GM18508 (cell line): ENCODE measurements around the gene MT1E.
"Not testable (repeated sequence)": the region's sequence is repeated elsewhere in the genome, so short reads cannot be mapped to it uniquely, and the experiment has no call there.

ENCODE experiments used
- ATAC-seq: cut with Tn5 transposase; IDR thresholded peaks from one replicate; pipeline ENCODE4 v1.9.1; 2021; ENCODE audit warnings: moderate number of reproducible peaks; ENCODE audit not compliant: insufficient read depth, unreplicated experiment

The MT1E gene

DNA sequence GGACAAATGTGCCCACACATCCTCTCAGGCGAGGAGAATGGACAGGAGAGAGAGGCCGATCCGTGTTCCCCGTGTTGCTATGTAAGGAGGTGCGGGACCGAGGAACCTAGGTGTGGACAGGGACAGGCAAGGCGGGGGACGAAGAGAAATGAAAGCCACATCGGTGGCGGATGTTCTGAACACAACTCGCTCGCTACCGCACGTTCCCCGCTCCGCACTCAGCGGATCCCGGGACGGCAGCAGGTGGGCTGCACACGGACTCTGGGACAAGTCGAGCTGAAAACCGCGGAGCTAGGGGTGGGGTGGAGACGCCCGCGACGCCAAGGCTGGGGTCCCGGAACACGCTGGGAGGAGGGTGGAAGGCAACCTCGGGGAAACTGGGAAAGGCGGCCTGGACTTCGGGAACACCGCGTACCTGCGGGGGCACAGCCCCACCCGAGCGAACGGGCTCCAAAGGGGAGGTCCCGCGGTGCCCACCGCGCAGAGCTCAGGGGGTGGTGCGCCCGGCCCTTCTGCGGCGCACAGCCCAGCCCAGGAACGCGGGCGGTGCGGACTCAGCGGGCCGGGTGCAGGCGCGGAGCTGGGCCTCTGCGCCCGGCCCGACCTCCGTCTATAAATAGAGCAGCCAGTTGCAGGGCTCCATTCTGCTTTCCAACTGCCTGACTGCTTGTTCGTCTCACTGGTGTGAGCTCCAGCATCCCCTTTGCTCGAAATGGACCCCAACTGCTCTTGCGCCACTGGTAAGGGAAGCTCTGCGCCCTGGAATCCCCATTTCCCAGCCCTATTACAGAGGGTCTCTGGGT, at the start of gene MT1E:
TSS of gene MT1E (plus strand) at position 642 of the 803 bp plus-strand sequence. CDS start at position 713, 71 bp downstream.
- no peak for ATAC-seq

DNA sequence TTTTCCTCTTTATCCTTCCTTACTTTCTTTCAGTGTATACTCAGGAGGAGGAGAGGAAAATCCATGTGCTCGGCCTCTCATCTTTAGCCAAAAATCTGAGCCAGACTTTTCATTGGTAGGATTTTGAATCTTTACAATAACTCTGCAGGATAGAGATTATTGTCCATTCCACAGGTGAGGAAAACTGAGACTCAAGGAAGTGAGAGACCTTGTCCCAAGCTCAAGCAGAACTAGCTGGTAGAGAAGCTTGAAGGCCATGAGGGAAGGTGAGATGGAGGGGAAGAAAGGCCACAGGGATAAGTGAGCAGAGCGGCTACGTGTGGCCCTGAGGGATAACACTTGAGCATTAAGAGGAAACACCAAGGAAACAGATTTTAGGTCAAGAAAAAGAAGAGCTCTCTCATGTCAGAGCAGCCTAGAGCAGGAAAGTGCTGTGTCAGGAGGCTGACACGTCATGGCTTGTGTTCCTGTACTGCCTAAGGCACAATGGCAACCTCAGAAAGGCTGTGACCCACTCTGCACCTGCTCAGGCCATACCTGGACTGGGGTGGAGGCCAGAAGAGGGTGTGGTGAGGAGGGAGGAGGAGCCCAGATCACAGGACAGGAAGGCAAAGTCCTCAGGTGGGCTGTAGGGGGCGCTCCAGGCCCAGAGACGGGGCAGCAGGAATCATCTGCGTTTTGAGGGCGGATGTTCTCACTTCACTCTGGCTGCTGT, 48.8 kb upstream of the MT1E start:
- ATAC-seq = no peak

DNA sequence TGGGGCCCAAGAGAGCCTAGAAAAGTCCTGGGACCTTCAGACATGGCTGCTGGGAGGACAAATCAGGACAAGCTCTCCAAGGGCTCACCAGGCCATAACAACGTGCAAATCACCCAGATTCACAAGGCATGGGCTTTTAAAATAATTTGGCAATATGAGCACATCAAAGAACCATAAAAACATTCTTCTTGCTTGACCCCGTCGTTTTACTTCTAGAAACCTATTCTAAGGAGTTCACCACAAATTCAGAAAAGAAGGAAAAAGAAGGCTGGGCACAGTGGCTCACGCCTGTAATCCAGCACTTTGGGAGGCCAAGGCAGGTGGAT, 48.3 kb upstream of the MT1E start:
- ATAC-seq = no peak

DNA sequence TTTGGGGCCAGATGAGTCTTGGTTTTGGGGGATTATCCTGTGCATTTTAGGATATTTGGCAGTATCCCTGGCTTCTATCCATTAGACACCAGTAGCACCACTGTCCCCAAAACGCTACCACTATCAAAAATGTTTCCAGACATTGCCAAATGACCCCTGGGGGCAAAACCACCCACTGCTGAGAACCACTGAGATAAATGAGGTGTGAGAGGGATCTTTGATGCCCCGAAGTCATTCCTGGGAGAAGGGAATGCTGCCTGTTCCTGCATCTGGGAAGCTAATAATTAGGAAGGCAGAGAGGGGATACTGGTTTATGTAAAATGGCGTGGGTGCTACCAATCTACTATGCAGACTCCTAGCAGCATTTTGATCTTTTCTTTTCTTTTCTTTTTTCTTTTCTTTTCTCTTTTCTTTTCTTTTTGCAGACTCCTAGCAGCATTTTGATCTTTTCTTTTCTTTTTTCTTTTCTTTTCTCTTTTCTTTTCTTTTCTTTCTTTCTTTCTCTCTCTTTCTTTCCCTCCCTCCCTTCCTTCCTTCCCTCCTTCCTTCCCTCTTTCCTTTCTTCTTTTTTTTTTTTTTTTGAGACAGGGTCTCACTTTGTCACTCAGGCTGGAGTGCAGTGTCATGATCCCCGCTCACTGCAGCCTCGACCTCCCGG, 45.1 kb upstream of the MT1E start:
- ATAC-seq = no peak

DNA sequence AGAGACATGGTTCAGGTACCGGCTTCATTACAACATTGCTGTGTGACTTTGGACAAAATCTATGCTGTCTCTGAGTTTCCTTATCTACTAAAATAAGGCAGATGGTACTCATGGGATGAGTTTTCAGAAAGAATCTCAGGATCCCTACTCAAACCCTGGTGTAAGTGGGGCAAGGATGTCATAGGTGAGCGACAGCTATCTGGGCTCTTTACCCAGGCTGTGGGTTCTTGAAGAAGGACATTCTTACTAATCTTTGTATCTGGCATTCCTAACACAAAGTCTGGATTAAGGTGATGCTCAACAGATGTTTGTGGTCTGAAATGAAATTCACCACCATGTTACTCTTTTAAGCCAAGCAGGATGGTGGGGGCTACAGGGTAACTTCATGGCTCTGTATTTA, 42.7 kb upstream of the MT1E start:
- ATAC-seq = not testable (repeated sequence)

DNA sequence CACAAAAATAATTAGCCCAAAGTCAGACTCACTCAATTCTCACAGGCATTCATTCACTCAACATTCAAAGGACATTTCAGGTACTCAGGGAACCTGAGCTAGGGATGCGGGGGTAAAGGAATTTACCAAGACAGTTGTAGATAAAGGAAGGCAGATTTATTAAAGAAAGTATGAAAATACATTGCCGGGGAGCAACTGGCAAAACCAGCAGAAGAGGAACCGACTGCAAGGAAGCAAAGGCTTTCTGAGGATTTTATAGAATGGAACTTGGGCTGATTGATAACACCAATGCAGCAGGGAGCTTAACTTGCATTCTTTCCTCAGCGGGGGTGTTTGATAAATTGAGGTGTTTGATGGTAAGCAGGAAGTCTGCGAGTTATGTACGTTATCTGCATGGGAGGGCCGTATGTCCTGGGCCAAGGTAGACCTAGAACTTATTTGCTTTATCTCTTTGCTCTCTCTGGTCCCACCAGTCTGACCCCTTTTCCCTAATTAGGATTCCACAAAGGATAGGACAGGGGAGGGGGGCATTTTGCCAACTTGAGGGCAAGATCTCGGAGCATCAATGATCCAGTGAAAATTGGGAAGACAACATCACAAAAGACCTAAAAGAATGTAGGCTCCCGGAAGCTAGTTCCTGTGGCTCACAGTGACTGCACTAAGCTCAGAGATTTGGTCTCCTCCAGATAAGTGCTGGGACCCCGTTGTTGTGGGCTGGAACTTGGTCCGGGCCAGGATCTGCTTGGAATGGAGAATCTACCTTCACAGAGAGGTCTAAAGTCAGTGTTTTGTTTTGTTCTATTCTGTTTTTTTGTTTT, 42.0 kb upstream of the MT1E start:
- no peak for ATAC-seq

DNA sequence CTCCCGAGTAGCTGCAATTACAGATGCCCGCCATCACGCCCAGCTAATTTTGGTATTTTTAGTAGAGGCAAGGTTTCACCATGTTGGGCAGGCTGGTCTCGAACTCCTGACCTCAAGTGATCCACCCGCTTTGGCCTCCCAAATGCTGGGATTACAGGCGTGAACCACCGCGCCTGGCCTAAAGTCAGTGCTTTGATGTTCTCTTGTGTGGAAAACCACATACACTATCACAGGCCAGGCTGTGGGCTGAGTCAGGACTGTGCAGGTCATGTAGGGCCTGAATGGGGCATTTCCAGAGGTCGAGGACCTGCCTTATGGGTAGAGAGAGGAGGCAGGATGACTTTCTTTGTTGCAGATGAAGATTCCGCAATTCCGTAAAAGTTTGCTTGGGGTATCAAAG, 41.3 kb upstream of the MT1E start:
- ATAC-seq = no peak

DNA sequence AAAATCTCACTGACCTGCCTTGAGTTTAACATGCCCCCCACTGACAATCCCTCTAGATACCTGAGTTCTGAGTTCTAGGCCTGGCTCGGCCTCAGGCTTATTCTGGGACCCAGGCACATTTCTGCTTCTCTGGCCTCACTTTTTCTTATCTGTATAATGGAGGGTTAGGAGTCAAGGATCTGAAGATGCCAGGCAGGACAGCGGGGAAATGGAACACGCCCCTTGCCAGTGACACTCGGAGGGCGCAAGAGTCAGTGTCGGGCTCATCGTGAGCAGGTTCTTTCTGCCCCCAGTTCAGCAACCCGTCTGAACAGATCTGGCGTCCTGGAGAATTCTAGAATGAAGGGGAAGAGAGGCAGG, 36.8 kb upstream of the MT1E start:
- no peak for ATAC-seq

DNA sequence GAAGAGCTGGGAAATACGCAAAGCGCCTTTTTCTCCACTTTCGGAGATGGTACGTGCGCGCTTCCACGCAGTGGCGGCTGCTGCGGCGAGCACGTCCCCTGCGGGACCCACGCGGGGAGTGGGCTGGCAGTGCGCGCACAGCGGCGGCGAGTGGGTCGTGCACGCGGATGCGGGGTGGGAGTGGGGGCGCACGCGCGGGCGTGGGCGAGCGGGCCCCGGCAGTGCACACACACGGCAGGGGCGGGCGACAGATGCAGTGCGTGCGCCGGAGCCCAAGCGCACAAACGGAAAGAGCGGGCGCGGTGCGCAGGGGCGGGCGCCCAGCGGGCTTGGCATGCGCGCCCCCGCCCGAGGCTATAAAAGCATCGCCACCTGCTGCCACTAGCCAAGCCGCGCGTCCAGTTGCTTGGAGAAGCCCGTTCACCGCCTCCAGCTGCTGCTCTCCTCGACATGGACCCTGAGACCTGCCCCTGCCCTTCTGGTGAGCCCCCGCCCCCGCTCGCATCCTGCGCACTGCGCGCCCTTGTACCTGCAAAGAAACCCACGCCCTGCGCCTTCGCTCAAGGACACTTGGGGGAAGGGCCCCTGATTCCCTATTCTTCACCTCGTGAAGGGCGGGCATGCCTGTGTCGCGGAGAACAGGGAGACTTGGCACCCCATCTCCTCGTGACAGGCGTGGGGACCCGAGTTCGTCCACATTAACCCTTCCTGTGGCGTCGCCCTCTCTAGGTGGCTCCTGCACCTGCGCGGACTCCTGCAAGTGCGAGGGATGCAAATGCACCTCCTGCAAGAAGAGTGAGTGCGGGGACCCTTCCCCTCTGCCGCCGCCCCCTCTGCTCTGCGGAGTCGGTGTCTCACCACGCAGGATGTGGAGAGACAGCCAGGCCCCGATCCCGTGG, 36.2 kb upstream of the MT1E start, which contains the start of gene MT3:
TSS of gene MT3 (plus strand) at position 388 of the 899 bp plus-strand sequence. CDS start at position 451, 63 bp downstream.
- ATAC-seq = no peak

DNA sequence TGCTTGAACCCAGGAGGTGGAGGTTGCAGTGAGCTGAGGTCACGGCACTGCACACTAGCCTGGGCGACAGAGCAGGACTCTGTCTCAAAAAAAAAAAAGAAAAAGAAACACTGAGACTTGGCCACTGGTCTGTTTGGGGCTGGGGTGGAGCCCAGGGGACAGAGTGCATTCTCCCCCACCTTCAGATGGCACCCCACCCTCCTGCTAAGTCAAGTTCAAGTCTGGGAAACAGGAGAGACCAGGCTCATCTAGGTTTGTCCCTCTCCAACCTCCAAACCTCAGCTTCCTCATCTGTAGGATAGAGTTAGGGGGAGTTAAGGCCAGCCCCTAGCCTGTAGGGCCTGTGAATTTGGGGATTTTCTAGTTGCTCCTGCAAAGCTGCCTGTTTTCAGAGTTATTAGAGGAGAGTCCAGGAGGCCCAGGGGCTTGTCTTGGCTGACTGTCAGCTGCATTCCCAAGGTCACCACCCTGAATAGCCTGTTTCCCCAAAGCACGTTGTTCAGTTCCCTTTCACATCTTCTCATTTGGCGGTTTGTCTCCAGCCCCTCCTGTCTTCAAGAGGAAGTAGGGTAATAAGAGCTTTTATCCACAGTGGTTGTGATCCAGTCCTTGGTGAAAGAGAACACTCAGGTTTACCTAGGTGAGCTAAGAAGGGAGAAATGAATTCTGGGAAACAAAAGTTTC, 34.1 kb upstream of the MT1E start:
- ATAC-seq = no peak

DNA sequence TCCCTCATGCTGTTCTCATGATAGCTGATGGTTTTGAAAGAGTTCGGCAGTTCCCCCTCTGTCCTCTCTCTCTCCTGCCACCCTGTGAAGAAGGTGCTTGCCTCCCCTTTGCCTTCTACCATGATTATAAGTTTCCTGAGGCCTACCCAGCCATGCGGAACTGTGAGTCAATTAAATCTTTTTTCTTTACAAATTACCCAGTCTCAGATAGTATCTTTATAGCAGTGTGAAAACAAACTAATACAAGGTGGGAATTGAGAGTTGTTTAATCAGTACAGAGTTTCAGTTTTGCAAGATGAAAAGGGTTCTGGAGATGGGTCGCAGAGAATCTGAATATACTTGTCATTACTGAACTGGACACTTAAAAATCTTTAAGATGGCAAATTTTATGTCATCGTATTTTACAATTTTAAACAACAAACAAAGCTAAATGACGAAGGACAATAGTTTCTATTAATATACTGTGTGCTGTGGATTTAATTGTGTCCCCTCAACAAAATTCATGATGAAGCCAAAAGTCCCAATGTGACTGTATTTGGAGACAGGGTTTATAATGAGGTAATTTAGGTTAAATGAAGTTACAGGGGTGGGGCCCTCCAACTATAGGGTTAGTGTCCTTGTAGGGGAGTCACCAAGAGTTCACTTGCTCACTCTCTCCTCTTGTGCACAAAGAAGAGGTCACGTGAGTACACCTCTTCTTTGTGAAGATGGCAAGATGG, 31.8 kb upstream of the MT1E start:
- no peak for ATAC-seq

DNA sequence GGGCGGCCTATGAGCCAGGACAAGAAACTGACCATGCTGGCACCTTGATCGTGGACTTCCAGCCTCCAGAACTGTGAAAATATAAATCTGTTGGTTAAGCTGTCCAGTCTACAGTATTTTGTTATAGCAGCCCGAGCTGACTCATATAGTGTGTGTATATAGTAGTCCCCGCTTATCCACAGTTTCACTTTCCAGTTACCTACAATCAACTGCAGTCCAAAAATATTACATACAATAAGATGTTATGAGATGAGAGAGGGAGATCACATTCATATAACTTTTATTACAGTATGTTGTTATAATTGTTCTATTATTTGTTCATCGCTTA, 31.3 kb upstream of the MT1E start:
- ATAC-seq = no peak

DNA sequence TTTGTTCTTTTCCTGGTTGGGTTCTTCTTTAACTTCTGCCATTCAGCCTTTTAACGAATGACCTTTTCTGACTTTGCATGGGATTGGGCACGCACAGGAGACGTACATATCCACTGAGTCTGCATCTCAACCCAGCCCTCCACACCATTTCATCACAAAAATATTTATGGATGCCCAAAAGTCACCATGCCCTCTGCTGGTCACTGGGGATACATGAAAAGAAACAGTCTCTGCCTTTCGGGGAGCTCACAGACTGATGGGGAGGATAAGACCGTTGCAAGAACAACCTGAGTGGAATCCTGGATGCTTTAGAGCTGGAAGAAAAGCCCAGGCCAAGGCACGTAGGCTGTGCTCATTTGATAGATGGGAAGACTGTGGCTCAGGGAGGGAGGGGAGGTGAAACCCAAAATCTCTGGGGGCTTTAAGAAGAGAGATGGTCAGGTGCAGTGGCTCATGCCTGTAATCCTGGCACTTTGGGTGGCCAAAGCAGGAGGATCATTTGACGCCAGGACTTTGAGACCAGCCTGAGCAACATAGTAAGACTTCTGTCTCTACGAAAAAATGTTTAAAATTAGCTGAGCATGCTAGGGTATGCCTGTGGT, 25.1 kb upstream of the MT1E start:
- no peak for ATAC-seq

DNA sequence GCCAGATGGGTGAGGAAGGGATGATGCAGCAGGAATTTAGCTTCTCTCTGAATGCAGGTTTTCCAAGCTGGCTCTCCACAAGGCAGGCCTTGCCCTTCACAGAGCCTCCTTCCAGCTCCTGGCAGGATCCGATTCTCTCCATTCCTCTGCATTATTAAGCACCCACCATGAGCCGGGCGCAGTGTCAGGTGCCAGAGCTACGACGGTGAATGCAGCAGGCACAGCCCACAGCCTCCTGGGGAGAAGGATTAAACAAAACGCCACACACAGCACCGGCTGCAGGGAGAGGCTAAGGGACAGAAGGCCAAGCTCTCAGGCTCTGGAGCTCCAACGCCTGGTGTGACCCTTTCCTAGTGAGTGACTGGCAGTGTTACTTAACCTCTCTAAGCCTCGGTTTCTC, 24.3 kb upstream of the MT1E start:
- no peak for ATAC-seq

DNA sequence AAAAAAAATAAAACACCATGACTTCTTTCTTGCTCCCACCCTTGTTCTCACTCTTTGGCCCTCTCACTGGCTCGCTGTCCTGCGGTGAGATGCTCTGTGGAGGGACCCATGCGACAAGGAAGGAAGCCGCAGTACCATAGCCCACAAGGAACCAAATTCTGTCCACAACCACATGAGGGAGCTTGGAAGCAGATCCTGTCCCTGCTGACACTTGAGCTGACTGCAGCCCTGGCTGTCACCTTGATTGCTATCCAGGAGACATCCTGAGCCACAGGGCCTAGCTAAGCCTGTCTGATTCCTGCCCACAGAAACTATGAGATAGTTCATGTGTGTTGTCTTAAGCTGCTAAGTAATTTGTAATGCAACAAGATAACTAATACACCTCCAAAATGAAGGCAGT, 22.0 kb upstream of the MT1E start:
- no peak for ATAC-seq

DNA sequence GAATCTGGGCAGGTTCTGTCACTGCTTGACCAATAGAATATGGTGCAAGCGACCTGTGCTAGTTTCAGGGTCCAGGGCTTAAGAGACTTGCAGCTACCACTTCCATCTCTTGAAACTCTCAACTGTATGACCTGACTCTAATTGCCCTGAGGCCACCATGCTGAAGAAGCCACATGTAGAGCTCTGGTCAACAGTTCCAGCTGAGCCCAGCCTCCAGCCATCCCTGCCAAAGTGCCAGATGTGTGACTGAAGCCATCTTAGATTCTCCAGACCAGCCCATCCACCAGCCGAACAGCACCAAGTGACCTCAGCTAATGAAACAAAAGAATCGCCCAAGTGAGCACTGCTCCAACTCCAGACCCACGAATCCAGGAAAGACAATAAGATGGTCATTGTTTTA, 20.6 kb upstream of the MT1E start:
- no peak for ATAC-seq

DNA sequence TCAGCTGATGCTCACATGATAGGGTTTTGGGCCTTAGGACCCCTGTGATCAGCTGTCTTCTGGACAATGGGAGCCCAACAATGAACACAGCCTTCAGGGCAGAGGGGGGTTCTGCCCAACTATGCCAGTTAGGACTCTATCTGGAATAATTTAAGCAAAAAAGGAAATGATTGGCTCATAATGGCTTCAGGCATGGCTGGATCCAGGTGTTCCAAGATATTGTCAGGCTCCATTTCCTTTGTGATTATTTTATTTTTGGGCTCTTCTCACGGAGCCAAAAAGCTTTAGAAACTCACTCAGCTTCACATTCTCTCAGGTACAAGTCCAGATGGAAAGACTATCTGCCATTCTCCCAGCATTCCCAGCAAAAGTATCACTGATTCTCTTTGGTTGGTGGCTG, 20.1 kb upstream of the MT1E start:
- ATAC-seq = no peak

DNA sequence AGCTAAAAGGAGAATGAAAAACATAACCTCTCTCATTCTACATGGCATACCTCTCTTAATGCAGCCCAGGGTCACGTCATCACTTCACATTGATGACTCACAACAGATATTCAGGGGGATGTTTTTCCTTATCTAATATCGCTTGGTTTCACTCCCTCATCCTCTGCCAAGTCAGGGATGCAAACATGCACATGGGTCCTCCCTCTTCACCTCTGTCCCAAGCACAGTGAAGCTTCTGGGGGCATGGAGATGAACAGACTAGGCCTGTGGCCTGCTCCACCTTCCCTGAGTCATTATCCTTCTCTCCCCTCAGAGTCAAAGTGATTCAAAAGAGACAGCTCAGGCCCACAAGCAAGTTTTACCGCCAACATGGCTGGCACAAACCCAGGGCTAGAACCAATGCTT, 19.5 kb upstream of the MT1E start:
- no peak for ATAC-seq
